PC-9 (cell line): ENCODE data around the gene GPATCH3.

Experiments used
- CTCF ChIP-seq: fragments of 200-600 bp; sonication (generic); conservative IDR thresholded peaks from 2 replicates; pipeline ENCODE4 v1.6.1; 2017; ENCODE audit warnings: mixed run types, antibody characterized with exemption, mild to moderate bottlenecking, moderate library complexity
- EZH2 ChIP-seq: fragments of 200-600 bp; sonication (generic); IDR thresholded peaks from 2 replicates; pipeline ENCODE4 v1.8.0; 2017; ENCODE audit warnings: antibody characterized with exemption, low read depth

- TF ChIP-seq CTCF: no peak
- TF ChIP-seq EZH2: no peak
Measured at GRCh38 chr1:26936823-26937222, 36.6 kb upstream of the GPATCH3 start.
